K562 (cell line): ENCODE measurements around the gene HCN4. TPM values are rescaled to one million over a fixed set of nuclear protein-coding genes. Genes with fewer than 3 reads are reported as not detected.

ENCODE experiments used
- ATAC-seq: fragments of 200-7000 bp; cut with Tn5 transposase; 3 replicates; pipeline ENCODE4 v1.9.1; 2020; ENCODE audit warnings: moderate library complexity
- BruUV-seq: library from RNA; stranded (reverse); fragments of 400-500 nt; replicated peaks from 2 replicates; lab custom pipeline; 2021; lab: Mats Ljungman, UMichigan
- CTCF ChIA-PET: fragments of 300-600 bp; formaldehyde crosslinking; extraction: SDS; loops from one replicate; lab custom pipeline; 2021; ENCODE audit warnings: low intra/inter-chr PET ratio; lab: Yijun Ruan, JAX
- POLR2A ChIA-PET: fragments of 300-600, 350-650 bp; sonication (Branson Sonifier 250); formaldehyde crosslinking; extraction: SDS; loops from one replicate; lab custom pipeline; 2021; ENCODE audit warnings: antibody characterized with exemption, inconsistent platforms; lab: Yijun Ruan, JAX
- DNase-seq, 4 experiments: peaks; one replicate each; pipeline versions ENCODE4 v3.0.0 to v3.0.0-alpha.2; 2011 to 2018; ENCODE audit warnings: low spot score in 3 of 4, mixed read lengths in 3 of 4; ENCODE audit errors: extremely low read depth in 1 of 4
- FAIRE-seq: peaks from 2 replicates; lab custom pipeline; 2011; peaks lifted over from hg19 to GRCh38; lab: Jason Lieb, UNC
- H2AFZ ChIP-seq: 2 replicates; pipeline ENCODE4 v1.6.0; 2011; ENCODE audit warnings: low read depth, low read length, control low read depth, inconsistent platforms
- H3K27ac ChIP-seq: fragments of 200-600 bp; 3 replicates; pipeline ENCODE4 v1.8.0; 2011; ENCODE audit warnings: low read depth, mild to moderate bottlenecking, control low read depth, inconsistent platforms, low read length, moderate library complexity, mixed read lengths; ENCODE audit errors: extremely low read depth
- H3K27me3 ChIP-seq, 2 experiments: fragments of 300-600 bp in 1 of 2; 2 replicates in 1 of 2; 3 replicates in 1 of 2; pipeline versions ENCODE4 v1.6.0 to v1.8.0; 2011; ENCODE audit warnings: inconsistent platforms in 2 of 2, low read length in 2 of 2, mild to moderate bottlenecking in 1 of 2, mixed read lengths in 1 of 2, moderate library complexity in 1 of 2; ENCODE audit not compliant: control insufficient read depth in 2 of 2, insufficient read depth in 2 of 2
- H3K36me3 ChIP-seq: fragments of 300-600 bp; 3 replicates; pipeline ENCODE4 v1.8.0; 2011; ENCODE audit warnings: mild to moderate bottlenecking, low read length, inconsistent platforms; ENCODE audit not compliant: control insufficient read depth, insufficient read depth
- H3K4me1 ChIP-seq, 2 experiments: fragments of 200-600 bp in 1 of 2; replicated peaks in 1 of 2; 2 replicates in 1 of 2; 3 replicates in 1 of 2; pipeline versions ENCODE4 v1.5.1 to v1.8.0; 2011; ENCODE audit warnings: inconsistent platforms in 2 of 2, low read length in 2 of 2, mild to moderate bottlenecking in 1 of 2, mixed read lengths in 1 of 2, moderate library complexity in 1 of 2; ENCODE audit not compliant: control insufficient read depth in 2 of 2, insufficient read depth in 2 of 2
- H3K4me2 ChIP-seq: 2 replicates; pipeline ENCODE4 v1.6.1; 2011; ENCODE audit warnings: low read length, control low read depth, inconsistent platforms, mixed read lengths; ENCODE audit not compliant: insufficient read depth
- H3K4me3 ChIP-seq: fragments of 200-600 bp; sonication (generic), shearing (Covaris generic); 2 replicates; pipeline ENCODE4 v1.5.1; 2016; ENCODE audit warnings: control low read depth, inconsistent platforms
- H3K79me2 ChIP-seq: fragments of 200-600 bp; 3 replicates; pipeline ENCODE4 v1.8.0; 2011; ENCODE audit warnings: low read length, inconsistent platforms; ENCODE audit not compliant: control insufficient read depth, insufficient read depth
- H3K9ac ChIP-seq, 2 experiments: 2 replicates each; pipeline versions ENCODE4 v1.6.0 to v1.6.1; 2011; ENCODE audit warnings: low read depth in 2 of 2, low read length in 2 of 2, control low read depth in 1 of 2, inconsistent platforms in 1 of 2, mild to moderate bottlenecking in 1 of 2, mixed read lengths in 1 of 2; ENCODE audit not compliant: insufficient read depth in 1 of 2
- H3K9me1 ChIP-seq: one replicate; pipeline ENCODE4 v1.6.0; 2011; ENCODE audit warnings: inconsistent platforms, mild to moderate bottlenecking, low read length, moderate library complexity; ENCODE audit not compliant: control insufficient read depth, insufficient read depth
- H3K9me3 ChIP-seq: replicated peaks from 2 replicates; pipeline ENCODE4 v1.5.1; 2011; ENCODE audit warnings: low read depth, low read length, inconsistent platforms; ENCODE audit not compliant: control insufficient read depth, insufficient read depth
- H4K20me1 ChIP-seq: replicated peaks from 2 replicates; pipeline ENCODE4 v1.6.1; 2011; ENCODE audit warnings: low read length, inconsistent platforms, mixed read lengths; ENCODE audit not compliant: control insufficient read depth, insufficient read depth
- SIX5 ChIP-seq, 2 experiments: IDR thresholded peaks; 2 replicates each; pipeline ENCODE4 v1.6.1; 2011; ENCODE audit warnings: low read length in 2 of 2, borderline replicate concordance in 1 of 2, low read depth in 1 of 2, mild to moderate bottlenecking in 1 of 2, moderate library complexity in 1 of 2; ENCODE audit not compliant: insufficient read depth in 1 of 2
- SMAD2 ChIP-seq: fragments of 150-350 bp; IDR thresholded peaks from 2 replicates; pipeline ENCODE4 v1.6.1; 2014; ENCODE audit warnings: low read depth, mild to moderate bottlenecking, low read length
- SMARCA5 ChIP-seq: fragments of 450-650 bp; IDR thresholded peaks from 2 replicates; pipeline ENCODE4 v1.6.1; 2016
- WGBS: fragments of 100-300 bp; shearing (Covaris generic); methylation state at CpG from one replicate; pipeline ENCODE4 v1.1.6; 2016; ENCODE audit warnings: low coverage, mixed read lengths; ENCODE audit not compliant: insufficient coverage; ENCODE audit errors: missing lambda C conversion rate; 5-methylcytosine and 5-hydroxymethylcytosine counted together
- in situ Hi-C: fragments of 300-500 bp; cut with MboI; formaldehyde crosslinking; loops from 4 replicates; pipeline ENCODE4 v1.15.0; 2018; ENCODE audit warnings: inconsistent platforms, mixed read lengths
- intact Hi-C: fragments of 100-400 bp; cut with micrococcal nuclease; formaldehyde crosslinking; loops from 2 replicates; pipeline ENCODE4 v1.14.2; 2022
- polyA plus RNA-seq, 8 experiments: library from polyadenylated mRNA; depleted of rRNA in 4 of 8; stranded (reverse) in 5 of 8; unstranded in 3 of 8; fragments of >200 nt; fragmentation: Nextera tagmentation in 2 of 8; fragmentation: Illumina TruSeq in 1 of 8; extraction: Ambion mirVana in 2 of 8; extraction: Trizol in 1 of 8; gene quantifications; 2 replicates each; pipeline versions ENCODE4 v1.2.1 to v1.2.3, GENCODE V29; 2011 to 2014; ENCODE audit warnings: inconsistent platforms in 1 of 8, missing spikeins in 1 of 8
- total RNA-seq, 7 experiments: library from RNA; depleted of rRNA in 6 of 7; stranded (reverse); fragments of >200 nt in 6 of 7; fragmentation: Illumina TruSeq in 2 of 7; extraction: Trizol in 2 of 7; gene quantifications; 2 replicates each; pipeline versions ENCODE4 v1.2.1 to v1.2.3, GENCODE V29; 2011 to 2021; ENCODE audit warnings: low replicate concordance in 1 of 7
- TF ChIP-seq, protein P1 (sequence below), 2 experiments: fragments of 450-650 bp in 1 of 2; IDR thresholded peaks; 2 replicates each; pipeline ENCODE4 v1.6.1; 2011 to 2017; ENCODE audit warnings: low read depth in 2 of 2, antibody characterized with exemption in 1 of 2, borderline replicate concordance in 1 of 2, low read length in 1 of 2, mild to moderate bottlenecking in 1 of 2, mixed read lengths in 1 of 2; ENCODE audit not compliant: control insufficient read depth in 1 of 2

The HCN4 gene
- total and polyA plus RNA-seq, 9 of the 15 experiments (the other 6 are each of a cell fraction or from before 2014, with no cell fraction given) = not detected

DNA sequence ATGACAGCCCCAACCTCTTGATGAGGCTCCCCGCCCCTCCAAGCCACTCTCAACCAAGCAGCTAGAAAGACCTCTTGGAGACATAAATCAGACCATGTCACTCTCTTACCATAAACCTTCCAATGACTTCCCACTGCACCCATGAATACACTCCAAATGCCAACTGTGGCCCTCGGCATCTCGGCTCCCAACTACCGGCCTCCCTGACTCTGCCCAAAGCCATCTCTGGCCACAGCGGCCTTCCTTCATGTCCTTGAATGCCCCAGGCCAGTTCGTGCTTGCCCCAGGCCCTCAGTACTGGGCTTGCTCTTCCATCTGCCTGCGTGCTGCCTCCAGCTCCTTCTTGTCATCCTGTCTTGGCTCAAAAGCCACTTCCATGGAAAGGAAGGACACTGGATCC, 32.0 kb downstream of the HCN4 start (continued):
- TF ChIP-seq, protein P1, sequence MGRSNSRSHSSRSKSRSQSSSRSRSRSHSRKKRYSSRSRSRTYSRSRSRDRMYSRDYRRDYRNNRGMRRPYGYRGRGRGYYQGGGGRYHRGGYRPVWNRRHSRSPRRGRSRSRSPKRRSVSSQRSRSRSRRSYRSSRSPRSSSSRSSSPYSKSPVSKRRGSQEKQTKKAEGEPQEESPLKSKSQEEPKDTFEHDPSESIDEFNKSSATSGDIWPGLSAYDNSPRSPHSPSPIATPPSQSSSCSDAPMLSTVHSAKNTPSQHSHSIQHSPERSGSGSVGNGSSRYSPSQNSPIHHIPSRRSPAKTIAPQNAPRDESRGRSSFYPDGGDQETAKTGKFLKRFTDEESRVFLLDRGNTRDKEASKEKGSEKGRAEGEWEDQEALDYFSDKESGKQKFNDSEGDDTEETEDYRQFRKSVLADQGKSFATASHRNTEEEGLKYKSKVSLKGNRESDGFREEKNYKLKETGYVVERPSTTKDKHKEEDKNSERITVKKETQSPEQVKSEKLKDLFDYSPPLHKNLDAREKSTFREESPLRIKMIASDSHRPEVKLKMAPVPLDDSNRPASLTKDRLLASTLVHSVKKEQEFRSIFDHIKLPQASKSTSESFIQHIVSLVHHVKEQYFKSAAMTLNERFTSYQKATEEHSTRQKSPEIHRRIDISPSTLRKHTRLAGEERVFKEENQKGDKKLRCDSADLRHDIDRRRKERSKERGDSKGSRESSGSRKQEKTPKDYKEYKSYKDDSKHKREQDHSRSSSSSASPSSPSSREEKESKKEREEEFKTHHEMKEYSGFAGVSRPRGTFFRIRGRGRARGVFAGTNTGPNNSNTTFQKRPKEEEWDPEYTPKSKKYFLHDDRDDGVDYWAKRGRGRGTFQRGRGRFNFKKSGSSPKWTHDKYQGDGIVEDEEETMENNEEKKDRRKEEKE (IDR thresholded peaks at IDR 0.05; ENCODE audit: borderline replicate concordance in 1 of 2, control insufficient read depth in 1 of 2, low read depth in 2 of 2, low read length in 1 of 2) = no peak
- no peak for TF ChIP-seq SMAD2
- no peak for TF ChIP-seq SMARCA5

DNA sequence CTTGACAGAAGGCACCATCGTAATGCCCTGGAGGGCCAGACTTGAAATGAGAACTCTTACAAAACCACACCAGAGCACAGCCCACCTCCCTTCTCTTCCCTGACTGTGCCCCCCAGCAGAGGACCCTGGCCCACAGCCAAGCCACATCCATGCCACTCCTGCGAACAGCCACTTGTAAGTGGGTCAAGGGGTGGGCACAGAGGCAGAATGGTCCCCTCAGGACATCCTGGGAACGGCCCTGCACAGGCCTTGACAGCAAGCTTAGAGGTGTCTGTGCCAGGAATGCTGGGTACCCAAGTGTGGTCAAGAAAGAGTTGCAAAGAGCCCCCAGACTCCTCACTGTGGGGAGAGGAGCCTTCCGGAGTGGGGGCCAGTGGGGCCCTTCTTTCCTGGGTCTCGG, 33.3 kb downstream of the HCN4 start:
- no peaks in the 10 kb centered on the region for H3K9me1 ChIP-seq
- BruUV-seq = no TSS peak
- no peak overlapping the region for H3K4me2 ChIP-seq
- no peaks in the 10 kb centered on the region for H3K36me3 ChIP-seq
- intact Hi-C loops (no loop called here), in situ Hi-C loops (no loop called here)
- DNase-seq (no peak), FAIRE-seq (no peak), ATAC-seq (no peak)
- peaks cover 5% of the 10 kb centered on the region; the same call in 1 of the 2 replicates for H4K20me1 ChIP-seq
- H3K9ac ChIP-seq = no peak overlapping the region
- CTCF ChIA-PET = no interaction called here
- H3K27me3 ChIP-seq = peaks cover 0 to 48% of the 10 kb centered on the region in 2 experiments; a peak in 2 of 5 replicates
- H3K9me3 ChIP-seq = no peaks in the 10 kb centered on the region
- H3K79me2 ChIP-seq = no peaks in the 10 kb centered on the region
- 0% methylated on average over 5 of the region's 5 CpGs for WGBS
- no peak for TF ChIP-seq SIX5 (IDR thresholded peaks at IDR 0.05; ENCODE audit: borderline replicate concordance in 1 of 2, insufficient read depth in 1 of 2, low read depth in 1 of 2, low read length in 2 of 2)
- no peak overlapping the region for H3K4me3 ChIP-seq
- no peak overlapping the region for H3K27ac ChIP-seq
- no peaks in the 10 kb centered on the region for H3K4me1 ChIP-seq
- POLR2A ChIA-PET = no interaction called here
- no peak overlapping the region for H2AFZ ChIP-seq
